Measurements from ENCODE around the gene SLC17A5. TPM values are rescaled to one million over a fixed set of nuclear protein-coding genes. Genes with fewer than 3 reads are reported as not detected.

Gene SLC17A5
- total and polyA plus RNA-seq, 2 donors (not counting 1 experiment from before 2014, with no cell fraction given), result 2.1 to 8.0 TPM

- Histone ChIP-seq H3K9ac (ENCODE audit: low read length) (no peak overlapping the region), H3K36me3 (replicated peaks in 1 of 2; ENCODE audit: control extremely low read depth in 1 of 2, control insufficient read depth in 1 of 2, extremely low read depth in 1 of 2, insufficient read depth in 2 of 2, low read length in 1 of 2) (no peaks in the 10 kb centered on the region), H3K27me3 (replicated peaks in 1 of 4; ENCODE audit: control extremely low read depth in 1 of 4, control insufficient read depth in 3 of 4, insufficient read depth in 4 of 4, low read length in 3 of 4) (no peaks in the 10 kb centered on the region), H3K4me3 (ENCODE audit: control extremely low read depth in 1 of 5, extremely low read depth in 1 of 5, insufficient read depth in 1 of 5, low read depth in 2 of 5, low read length in 4 of 5) (no peak overlapping the region), H3K9me3 (ENCODE audit: control extremely low read depth in 1 of 3, control insufficient read depth in 2 of 3, insufficient read depth in 1 of 3, low read length in 2 of 3) (no peaks in the 10 kb centered on the region), H4K20me1 (ENCODE audit: control insufficient read depth, insufficient read depth, low read length, poor library complexity, severe bottlenecking) (no peaks in the 10 kb centered on the region), H2AFZ (ENCODE audit: insufficient read depth, low read depth, low read length, poor library complexity, severe bottlenecking) (no peak overlapping the region), H3K4me2 (replicated peaks; ENCODE audit: low read depth, low read length, poor library complexity, severe bottlenecking) (no peak overlapping the region), H3K79me2 (ENCODE audit: control insufficient read depth, insufficient read depth, low read length) (peaks cover 3% of the 10 kb centered on the region), H3K27ac (ENCODE audit: low read length in 2 of 2) (no peak overlapping the region), H3K4me1 (ENCODE audit: control insufficient read depth in 2 of 2, insufficient read depth in 2 of 2, low read length in 2 of 2) (peaks cover 8 to 14% of the 10 kb centered on the region in 2 donors)
- no peak for TF ChIP-seq CTCF (IDR thresholded peaks at IDR 0.05)
- TF ChIP-seq EZH2 (IDR thresholded peaks at IDR 0.05; ENCODE audit: borderline replicate concordance, insufficient read depth, low read depth, low read length, poor library complexity, severe bottlenecking), result no peak
- DNase-seq, result no peak
- whole genome bisulfite sequencing (ENCODE audit: insufficient coverage), result 74% methylated on average over 2 of the region's 3 CpGs
- Mint-ChIP-seq H3K4me3 (no peak overlapping the region), H3K9me3 (ENCODE audit: insufficient read depth) (no peaks in the 10 kb centered on the region), H3K4me1 (peaks cover 21% of the 10 kb centered on the region), H3K27me3 (no peaks in the 10 kb centered on the region), H3K27ac (no peak overlapping the region)
- ATAC-seq (ENCODE audit: low read depth), result no peak
- ChIA-PET POLR2A (no interaction called here), CTCF (interaction anchor here (0.7 kb wide), 1 partner anchor 320 kb away, joined by 4 read pairs; no protein-coding TSS in a partner anchor)
- intact Hi-C loops (cut with micrococcal nuclease), result no loop called here
Measured at GRCh38 chr6:73657201-73657600, 3.4 kb upstream of the SLC17A5 start.

- Mint-ChIP-seq H3K4me1 (peaks cover 23% of the 10 kb centered on the region), H3K27me3 (no peaks in the 10 kb centered on the region), H3K4me3 (no peak overlapping the region), H3K27ac (no peak overlapping the region), H3K9me3 (ENCODE audit: insufficient read depth) (no peaks in the 10 kb centered on the region)
- H2AFZ ChIP-seq (ENCODE audit: insufficient read depth, low read depth, low read length, poor library complexity, severe bottlenecking), result no peak overlapping the region
- CTCF ChIA-PET, result no interaction called here
- POLR2A ChIA-PET, result no interaction called here
- TF ChIP-seq EZH2 (IDR thresholded peaks at IDR 0.05; ENCODE audit: borderline replicate concordance, insufficient read depth, low read depth, low read length, poor library complexity, severe bottlenecking), result no peak
- no peak for TF ChIP-seq CTCF (IDR thresholded peaks at IDR 0.05)
- H3K27ac ChIP-seq (ENCODE audit: low read length in 2 of 2), result no peak overlapping the region
- no peaks in the 10 kb centered on the region for H3K27me3 ChIP-seq (replicated peaks in 1 of 4; ENCODE audit: control extremely low read depth in 1 of 4, control insufficient read depth in 3 of 4, insufficient read depth in 4 of 4, low read length in 3 of 4)
- DNase-seq (no peak), ATAC-seq (ENCODE audit: low read depth) (no peak)
- peaks cover 3% of the 10 kb centered on the region for H3K79me2 ChIP-seq (ENCODE audit: control insufficient read depth, insufficient read depth, low read length)
- H3K4me3 ChIP-seq (ENCODE audit: control extremely low read depth in 1 of 5, extremely low read depth in 1 of 5, insufficient read depth in 1 of 5, low read depth in 2 of 5, low read length in 4 of 5), result no peak overlapping the region
- no peaks in the 10 kb centered on the region for H4K20me1 ChIP-seq (ENCODE audit: control insufficient read depth, insufficient read depth, low read length, poor library complexity, severe bottlenecking)
- peaks cover 8 to 14% of the 10 kb centered on the region in 2 donors for H3K4me1 ChIP-seq (ENCODE audit: control insufficient read depth in 2 of 2, insufficient read depth in 2 of 2, low read length in 2 of 2)
- no peaks in the 10 kb centered on the region for H3K36me3 ChIP-seq (replicated peaks in 1 of 2; ENCODE audit: control extremely low read depth in 1 of 2, control insufficient read depth in 1 of 2, extremely low read depth in 1 of 2, insufficient read depth in 2 of 2, low read length in 1 of 2)
- intact Hi-C loops (cut with micrococcal nuclease), result no loop called here
- WGBS (ENCODE audit: insufficient coverage), result no CpG with 5 or more reads among the region's 2 CpGs
- H3K9me3 ChIP-seq (ENCODE audit: control extremely low read depth in 1 of 3, control insufficient read depth in 2 of 3, insufficient read depth in 1 of 3, low read length in 2 of 3), result no peaks in the 10 kb centered on the region
- no peak overlapping the region for H3K9ac ChIP-seq (ENCODE audit: low read length)
- H3K4me2 ChIP-seq (replicated peaks; ENCODE audit: low read depth, low read length, poor library complexity, severe bottlenecking), result no peak overlapping the region
Measured at GRCh38 chr6:73656531-73657145, 2.8 kb upstream of the SLC17A5 start.
